Anterior cingulate cortex (tissue), 58 donors: ENCODE data around the gene OR4F15.

Experiments used
- DNase-seq, 58 donors: peaks; one replicate each; lab custom pipeline; 2025; lab: John Stamatoyannopoulos, UW

The OR4F15 gene

GRCh38 chr15:101803676-101804075, 8.3 kb upstream of the OR4F15 start:
- no peak for DNase-seq

GRCh38 chr15:101804375-101804774, 7.6 kb upstream of the OR4F15 start:
- no peak for DNase-seq

GRCh38 chr15:101804941-101805340, 7.1 kb upstream of the OR4F15 start:
- no peak for DNase-seq

GRCh38 chr15:101805605-101806345, 6.2 kb upstream of the OR4F15 start:
- no peak for DNase-seq

- no peak for DNase-seq
These were observed 4.6 kb upstream of the OR4F15 start for GRCh38 chr15:101807345-101807945.

- no peak for DNase-seq
These were observed 3.8 kb upstream of the OR4F15 start for GRCh38 chr15:101808201-101808600.

- DNase-seq: no peak
These were observed 1.5 kb upstream of the OR4F15 start for GRCh38 chr15:101810456-101810855.

GRCh38 chr15:101810876-101811275, 1.1 kb upstream of the OR4F15 start:
- DNase-seq: no peak

GRCh38 chr15:101813803-101814534, 2.0 kb downstream of the OR4F15 start:
- DNase-seq: no peak

GRCh38 chr15:101820781-101821180, 8.8 kb downstream of the OR4F15 start:
- DNase-seq: no peak

GRCh38 chr15:101827257-101827656, 15.3 kb downstream of the OR4F15 start:
- DNase-seq: no peak

GRCh38 chr15:101828774-101829173, 16.8 kb downstream of the OR4F15 start:
- no peak for DNase-seq

GRCh38 chr15:101841656-101842055, 29.7 kb downstream of the OR4F15 start:
- no peak for DNase-seq

- DNase-seq: no peak
These were observed 32.9 kb downstream of the OR4F15 start for GRCh38 chr15:101844916-101845315.

GRCh38 chr15:101852356-101852755, 40.4 kb downstream of the OR4F15 start:
- no peak for DNase-seq
